Occipital lobe (tissue), 2 donors: ENCODE results near the gene INF2. TPM values are rescaled to one million over a fixed set of nuclear protein-coding genes. Genes with fewer than 3 reads are reported as not detected.
"Not testable (repeated sequence)": the region's sequence is repeated elsewhere in the genome, so short reads cannot be mapped to it uniquely, and the experiment has no call there.

Experiments
- DNase-seq: peaks from one replicate; lab custom pipeline; 2025; lab: John Stamatoyannopoulos, UW
- total RNA-seq: library from RNA; depleted of rRNA; stranded (reverse); fragments of >200 nt; gene quantifications from one replicate; pipeline ENCODE4 v1.2.3, GENCODE V29; 2014

Gene INF2
- total RNA-seq, 1 donor from 2014 or later: 8.4 TPM

DNA sequence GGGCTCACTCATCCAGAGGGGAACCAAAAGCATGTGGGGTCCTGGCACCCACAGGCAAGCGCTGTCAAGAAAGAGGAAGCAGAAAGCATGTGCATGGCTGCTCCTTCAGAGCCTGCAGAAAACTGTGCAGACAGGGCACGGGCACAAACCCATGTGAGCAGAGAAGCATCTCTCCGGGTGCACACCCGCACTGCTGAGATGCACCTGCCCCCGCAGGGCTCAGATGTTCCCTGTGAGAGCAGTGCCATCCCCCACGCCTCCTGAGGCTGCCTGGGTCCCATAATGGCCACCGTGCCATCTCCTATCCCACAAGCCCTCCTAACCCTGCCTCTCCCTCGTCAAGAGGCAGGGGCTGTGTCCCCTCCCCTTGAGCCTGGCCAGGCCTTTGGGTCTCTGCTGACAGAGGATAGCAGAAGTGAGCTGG is 32.3 kb upstream of the INF2 start:
- peak; percentile 60 for DNase-seq

DNA sequence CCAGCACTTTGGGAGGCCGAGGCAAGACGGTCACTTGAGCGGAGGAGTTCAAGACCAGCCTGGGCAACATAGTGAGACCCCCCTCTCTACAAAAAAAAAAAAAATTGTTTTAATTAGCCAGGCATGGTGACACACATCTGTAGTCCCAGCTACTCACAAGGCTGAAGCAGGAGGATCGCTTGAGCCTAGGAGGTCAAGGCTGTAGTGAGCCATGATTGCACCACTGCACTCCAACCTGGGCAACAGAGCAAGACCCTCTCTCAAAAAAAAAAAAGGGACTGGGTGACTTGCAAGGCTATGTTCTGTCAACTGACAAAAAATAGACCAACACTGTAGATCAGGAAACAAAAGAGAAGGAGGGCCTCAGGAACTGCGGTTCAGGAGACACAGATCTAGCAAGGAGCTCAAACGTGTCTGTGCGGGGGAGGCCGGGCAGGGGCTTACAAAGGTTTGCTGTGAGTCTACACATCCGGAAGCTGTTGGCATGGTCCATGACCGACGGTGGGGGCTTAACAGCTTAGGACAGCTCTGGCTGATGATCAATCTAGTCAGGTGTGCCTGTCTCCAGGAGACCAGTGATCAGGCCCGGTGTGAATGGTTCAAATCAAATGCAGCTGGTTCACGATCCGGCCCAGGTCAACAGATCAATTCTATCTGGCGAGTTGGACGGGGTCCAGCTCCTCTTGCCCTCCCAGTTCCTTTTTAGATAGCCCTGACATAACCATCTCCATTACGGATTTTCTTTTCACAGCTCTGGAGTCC is 31.7 kb upstream of the INF2 start:
- DNase-seq: no peak

DNA sequence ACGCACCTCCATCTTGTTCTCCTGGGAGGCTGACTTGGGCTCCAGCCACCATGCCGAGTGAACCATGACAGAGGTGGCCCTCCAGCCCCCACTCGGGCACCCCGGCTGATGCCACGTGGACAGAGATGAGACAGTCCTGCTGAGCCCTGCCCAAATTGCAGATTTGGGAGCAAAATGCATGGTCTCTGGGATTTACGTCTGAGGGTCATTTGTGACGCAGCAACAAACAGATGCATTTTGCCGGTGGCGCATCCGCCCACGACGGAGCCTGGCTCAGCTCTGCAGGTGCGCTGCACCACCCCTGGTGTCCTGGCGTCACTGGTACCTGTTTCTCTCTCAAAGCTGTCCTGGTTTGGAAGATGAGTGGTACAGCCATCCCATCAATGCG is 31.1 kb upstream of the INF2 start:
- no peak for DNase-seq

DNA sequence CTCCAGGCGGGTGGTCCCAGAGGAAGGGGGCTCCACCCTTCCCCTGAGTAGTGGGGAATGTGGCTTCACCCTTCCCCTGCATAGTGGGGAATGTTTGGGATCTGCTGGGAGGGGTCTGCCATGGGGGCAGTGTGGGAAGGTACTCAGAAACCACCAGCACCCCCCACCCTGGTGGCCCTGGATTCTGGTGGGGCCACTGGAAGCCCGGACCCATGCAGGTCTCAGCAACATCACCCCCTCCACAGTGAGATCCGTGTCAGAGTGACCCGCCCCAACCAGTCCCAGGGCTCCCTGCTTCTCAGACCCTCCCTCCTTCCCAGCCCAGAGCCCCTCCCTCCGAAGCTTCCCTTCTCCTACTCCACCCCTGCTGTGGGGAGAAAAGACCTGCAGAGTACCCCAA is 30.3 kb upstream of the INF2 start:
- DNase-seq: no peak

DNA sequence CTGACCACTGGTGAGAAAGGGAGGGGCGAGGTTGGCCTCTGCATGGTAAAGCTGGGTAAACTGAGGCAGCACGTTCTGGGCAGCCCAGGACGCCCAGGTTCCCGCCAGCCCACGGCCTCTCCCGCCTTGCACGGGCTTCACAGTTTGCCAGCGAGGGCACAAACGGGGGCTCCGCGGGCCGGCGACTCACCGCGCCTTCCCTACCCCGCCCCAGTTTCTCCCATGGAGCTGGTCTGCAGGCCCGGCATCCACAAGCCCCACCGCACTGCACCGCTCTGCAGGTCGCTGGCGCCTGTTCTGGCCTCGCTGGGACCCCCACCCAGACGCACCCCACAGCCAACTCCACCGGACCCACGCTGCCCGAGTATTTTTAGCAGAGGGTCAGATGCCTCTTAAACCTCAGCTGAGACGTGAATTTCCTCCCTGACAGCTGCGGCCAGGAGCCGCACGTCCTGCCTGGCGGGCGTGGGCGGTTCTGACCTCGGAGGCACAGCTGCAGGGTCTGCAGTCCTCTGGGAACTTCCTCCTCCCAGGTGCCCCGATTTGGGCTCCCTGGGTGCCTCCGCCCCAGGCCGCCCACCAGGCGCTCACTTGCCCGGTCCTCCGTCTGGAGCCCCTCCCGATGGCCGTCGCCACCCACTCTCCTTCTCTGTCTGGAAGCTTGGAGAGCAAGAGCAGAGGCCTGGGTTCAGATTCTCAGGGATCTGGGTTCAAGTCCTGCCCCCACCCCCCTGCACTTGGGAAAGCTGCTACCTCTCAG is 29.5 kb upstream of the INF2 start:
- no peak for DNase-seq

DNA sequence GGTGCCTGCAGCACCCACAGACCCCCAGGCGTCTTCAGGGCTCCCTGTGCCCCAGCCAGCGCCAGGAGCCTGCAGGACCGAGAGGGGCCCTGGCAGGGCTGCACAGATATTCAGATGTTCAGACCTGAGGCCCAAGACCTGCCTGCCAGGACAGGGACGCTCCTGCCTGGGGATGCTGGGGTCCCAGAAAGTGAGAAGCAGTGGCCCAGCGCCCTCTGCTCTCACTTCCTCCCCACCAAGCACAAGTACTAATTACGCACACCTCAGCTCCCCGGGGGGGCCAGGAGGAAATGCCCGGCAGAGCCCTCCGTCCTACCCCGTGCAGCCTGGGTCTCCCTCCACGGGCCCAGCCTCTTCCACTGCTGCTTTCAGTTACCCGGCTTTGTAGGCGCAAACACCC is 28.8 kb upstream of the INF2 start:
- DNase-seq: no peak

DNA sequence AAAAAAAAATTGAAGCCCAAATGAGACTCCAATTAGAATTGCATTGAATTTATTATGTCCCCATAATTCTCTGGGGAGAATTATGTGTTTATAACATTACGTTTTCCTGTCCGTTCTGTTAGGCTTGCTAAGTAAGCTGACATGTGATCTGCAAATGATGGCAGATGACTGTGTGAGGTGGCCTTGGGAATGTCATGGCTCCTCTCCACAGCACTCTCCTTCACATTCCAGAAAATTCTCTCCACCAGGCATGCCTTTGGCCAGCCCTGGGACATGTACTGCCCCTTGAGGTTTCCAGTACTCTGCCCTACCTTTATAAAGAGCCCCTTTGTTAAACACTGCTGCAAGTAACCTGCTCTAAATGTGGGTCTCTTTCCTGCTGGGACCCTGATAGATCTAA is 28.3 kb upstream of the INF2 start:
- no peak for DNase-seq

DNA sequence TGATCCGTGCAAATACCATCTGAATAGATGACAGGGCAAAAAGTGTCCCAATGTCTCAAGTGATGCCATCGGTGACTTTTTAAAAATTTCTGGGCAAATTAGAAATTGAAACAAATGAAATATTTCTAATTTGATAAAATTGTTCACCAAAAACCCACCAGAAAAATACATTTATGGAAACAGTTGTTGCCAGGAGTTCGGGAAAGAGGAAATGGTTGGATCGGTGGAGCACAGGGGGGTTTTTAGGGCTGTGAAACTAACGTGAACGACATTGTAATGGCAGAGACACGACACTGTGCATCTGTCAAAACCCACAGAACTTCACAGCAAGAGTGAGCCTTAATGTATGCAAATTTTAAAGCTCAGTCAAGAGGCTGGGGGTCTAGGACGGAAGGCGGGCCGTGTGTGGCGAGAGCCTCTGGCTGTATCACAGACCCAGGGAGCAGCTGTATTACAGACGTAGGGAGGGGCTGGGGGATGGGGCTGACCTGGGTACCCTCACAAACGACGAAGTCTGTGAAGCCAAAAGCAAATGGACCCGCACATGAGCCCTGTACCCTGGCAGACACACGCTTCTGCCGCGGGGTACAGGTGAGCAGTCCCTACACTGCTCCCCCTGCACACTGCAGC is 27.8 kb upstream of the INF2 start:
- DNase-seq: not testable (repeated sequence)

DNA sequence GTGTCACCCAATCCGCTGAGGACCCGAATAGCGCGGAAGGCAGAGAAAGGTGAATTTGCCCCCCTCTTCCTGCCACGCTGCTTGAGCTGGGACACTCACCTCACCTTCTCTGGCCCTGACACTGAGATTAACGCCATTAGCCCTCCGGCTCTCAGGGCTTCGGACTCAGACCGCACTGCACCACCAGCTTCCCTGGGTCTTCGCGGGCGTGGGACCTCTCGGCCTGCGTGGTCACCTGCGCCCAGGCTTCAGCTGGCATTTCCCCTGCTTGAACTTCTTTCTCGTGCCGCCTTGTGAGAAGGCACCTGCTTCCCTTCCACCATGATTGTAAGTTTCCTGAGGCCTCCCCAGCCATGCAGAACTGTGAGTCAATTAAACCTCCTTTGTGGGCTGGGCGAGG is 26.9 kb upstream of the INF2 start:
- not testable (repeated sequence) for DNase-seq

DNA sequence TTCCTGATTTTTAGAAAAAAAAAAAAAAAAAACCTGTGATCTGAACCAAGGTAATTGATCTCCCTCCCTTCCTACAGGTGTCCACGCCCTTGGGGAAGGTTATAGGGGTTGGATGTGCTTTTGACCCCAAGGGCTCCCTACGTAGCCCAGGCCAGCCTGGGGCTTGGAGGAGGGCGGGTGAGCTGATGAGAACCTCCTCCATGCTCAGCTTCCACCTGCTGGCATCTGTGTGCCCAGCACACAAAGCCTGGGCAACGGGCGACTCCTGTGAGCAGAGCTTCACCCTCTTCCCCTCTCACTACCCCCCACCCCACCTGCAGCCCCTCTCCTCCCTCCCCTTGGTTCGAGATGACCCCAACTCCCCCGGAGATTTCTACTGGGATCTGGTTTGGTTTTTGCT is 25.3 kb upstream of the INF2 start:
- no peak for DNase-seq

DNA sequence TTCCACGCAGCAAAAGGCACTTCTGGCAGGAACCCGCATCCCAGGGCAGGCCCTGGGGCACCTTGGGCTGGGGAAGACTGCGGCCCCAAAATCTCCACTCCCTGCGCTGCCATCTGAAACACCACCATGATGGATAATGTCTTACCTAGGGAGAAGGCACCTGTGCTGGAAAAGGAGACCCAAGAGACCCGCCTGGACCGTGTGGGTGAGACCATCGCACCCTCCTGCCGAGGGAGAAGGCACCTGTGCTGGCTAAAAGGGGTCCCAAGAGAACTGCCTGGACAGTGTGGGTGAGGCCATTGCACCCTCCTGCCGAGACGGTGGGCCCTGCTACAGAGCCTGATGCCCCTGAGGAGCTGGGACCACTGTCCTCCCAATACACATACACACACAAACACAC is 24.8 kb upstream of the INF2 start:
- DNase-seq: no peak

DNA sequence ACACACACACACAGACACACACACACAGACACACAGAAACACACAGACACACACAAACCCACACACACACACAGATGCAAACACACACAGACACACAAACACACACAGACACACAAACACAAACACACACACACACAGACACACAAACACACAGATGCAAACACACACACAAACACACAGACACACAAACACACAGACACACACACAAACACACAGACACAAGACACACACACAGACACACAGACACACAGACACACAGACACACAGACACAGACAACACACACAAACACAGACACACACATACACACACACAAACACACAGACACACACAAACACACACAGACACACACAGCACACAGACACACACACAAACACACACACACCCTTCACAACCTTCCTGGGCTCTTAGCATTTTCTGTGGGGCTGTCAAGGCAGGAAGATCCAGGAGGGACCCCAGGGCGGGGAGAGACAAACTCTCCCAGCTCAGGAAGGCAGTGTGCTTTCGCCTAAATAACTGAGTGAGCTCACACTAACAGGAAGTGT is 24.2 kb upstream of the INF2 start:
- DNase-seq: no peak

DNA sequence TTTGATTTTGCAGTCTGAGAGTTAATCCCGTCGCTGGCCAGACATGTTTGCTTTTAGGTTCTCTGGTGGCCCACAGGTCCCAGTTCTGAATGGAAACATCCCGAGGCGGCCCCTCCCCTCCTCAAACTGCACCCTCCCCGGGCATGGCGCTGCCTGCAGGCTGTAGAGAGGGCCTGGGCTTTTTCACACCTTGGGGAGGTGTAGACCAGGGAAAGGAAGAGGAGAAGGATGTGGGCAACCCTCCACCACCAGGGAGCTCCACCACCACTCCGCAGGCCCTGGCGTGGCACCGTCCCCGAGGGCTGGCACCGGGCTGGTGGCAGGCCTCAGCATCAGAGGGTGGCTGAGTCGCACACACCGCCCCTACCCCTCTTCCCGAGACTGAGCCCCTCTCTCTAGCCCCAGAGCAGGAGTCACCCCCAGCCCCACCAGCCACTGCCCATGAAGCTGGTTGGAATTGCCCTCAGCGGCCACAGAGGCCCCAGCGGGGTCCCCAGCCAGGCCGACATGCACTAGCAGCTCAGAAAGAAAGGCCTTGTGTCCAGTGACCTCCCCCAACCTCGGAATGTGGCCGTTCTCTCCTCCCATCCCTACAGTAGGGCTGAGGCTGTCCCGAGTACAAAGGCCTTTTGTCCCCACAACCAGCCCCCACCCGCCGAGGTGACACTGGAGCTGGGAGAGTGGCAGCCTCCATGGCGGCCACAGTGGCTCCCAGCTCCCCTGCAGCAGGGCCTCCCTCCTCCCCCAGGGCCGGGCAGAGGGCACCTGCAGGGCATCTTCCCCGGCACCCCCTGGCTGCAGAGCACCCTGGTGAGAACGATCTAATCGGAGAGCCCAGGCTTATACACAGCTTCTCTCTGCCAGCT is 23.5 kb upstream of the INF2 start:
- DNase-seq: peak; percentile 87

DNA sequence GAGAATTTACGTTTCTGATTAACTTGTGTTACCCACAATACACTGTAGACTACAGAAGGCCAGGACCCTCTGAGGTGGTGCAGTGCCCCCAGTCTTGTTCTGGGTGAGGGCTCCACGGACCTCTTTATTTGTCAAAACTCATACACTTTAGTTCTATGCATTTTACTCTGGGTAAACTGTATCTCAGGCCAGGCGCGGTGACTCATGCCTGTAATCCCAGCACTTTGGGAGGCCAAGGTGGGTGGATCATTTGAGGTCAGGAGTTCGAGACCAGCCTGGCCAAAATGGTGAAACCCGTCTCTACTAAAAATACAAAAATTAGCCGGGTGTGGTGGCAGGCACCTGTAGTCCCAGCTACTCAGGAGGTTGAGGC is 22.9 kb upstream of the INF2 start:
- DNase-seq: not testable (repeated sequence)

DNA sequence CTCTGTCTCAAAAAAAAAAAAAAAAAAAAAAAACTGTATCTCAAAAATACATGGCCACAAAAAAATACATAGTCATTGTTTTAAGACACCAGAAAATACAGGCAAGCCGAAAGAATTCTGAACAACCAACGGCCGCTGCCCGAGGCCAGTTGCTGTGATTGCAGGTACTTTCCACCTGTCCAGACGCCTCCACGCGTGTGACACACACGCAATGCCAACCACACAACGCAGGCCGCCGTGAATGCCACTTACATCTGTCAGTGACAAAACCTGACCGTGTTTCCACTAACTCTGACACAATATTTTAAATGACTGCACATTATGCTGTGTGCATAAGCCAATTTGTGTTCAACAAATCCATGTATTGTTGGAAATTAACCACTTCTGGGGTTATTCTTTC is 22.4 kb upstream of the INF2 start:
- no peak for DNase-seq

DNA sequence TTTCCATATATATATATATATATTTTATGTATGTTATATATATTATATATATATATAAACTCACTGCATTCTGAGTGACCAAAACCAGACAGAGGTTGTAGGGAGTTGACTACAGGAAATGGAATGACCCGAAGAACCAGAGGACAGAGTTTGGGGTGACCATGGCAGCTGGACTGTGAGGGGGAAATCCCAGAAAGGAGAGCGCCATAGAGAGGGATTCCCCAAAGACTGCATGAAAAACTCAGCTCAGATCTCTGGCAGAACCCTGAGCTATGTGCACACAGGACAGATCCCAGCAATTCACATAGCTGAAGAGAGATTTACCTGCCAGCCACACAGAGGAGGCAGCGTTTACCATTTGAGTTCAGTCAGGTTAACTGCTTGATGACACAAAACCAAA is 19.7 kb upstream of the INF2 start:
- no peak for DNase-seq

DNA sequence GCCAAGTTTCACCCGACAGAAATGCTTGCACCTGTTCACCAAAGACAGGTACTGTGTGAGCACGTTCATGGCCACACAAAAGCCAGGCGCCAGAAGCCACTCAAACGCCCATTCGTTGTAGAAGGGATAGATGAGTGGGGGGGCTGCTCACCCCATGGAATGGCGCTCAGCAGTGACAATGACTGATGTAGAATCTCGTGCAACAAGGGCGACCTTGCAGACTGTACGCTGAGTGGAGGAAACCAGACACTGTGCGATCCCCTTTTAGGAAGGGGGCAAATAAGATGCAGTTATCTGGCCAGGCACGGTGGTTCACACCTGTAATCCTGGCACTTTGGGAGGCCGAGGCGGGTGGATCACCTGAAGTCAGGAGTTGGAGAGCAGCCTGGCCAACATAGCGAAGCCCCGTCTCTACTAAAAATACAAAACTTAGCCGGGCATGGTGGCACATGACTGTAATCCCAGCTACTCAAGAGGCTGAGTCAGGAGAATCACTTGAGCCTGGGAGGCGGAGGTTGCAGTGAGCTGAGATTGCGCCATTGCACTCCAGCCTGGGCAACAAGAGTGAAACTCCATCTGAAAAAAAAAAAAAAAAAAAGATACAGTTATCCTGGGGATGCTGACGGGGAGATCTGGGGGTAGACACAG is 18.0 kb upstream of the INF2 start:
- not testable (repeated sequence) for DNase-seq

DNA sequence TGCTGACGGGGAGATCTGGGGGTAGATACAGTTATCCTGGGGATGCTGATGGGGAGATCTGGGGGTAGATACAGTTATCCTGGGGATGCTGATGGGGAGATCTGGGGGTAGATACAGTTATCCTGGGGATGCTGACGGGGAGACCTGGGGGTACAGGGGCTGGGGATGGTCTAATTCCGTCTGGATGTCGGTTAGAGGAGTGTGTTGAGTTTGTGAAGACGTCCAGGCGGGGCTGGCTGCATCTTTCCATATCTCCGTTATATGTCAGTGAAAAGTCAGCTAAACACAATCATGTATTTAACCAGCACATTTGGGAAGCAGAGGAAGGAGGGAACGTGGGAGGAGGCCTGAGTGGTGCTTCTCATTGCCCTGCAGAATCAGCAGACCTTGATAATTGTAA is 17.3 kb upstream of the INF2 start:
- DNase-seq: not testable (repeated sequence)

DNA sequence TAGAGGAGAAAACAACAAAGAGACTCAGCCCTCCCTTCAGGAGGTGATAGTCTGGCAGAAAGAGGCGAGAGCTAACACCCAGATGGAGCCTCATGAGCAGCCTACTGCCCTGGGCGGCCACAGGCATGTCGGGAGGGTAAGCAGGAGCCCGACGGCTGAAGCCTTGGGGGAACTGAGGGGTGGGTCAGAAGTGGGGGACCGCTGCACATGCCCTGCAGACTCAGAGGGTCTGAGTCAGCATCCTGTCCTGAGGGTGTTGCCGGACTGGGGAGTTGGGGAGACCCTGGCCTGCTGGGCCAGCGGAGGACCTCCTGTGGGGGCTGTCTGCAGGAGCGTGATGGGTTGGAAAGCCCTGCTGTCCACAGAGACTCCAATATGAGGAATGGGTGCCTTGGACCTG is 15.9 kb upstream of the INF2 start:
- DNase-seq: no peak

DNA sequence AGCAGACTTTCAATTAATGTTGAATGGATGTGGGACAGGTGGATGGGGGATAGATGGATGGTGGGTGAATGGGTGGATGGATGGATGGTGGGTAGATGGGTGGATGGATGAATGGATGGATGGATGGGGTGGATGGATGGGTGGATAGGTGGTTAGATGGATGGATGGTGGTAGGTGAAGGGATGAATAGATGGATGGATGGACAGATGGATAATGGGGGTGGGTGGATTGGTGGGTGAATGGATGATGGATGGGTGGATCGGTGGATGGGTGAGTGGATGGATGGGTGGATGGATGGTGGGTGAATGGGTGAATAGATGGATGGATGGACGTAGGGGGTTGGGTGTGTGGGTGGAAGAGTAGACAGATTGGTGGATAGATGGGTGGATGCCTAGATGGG is 14.0 kb upstream of the INF2 start:
- DNase-seq: no peak

DNA sequence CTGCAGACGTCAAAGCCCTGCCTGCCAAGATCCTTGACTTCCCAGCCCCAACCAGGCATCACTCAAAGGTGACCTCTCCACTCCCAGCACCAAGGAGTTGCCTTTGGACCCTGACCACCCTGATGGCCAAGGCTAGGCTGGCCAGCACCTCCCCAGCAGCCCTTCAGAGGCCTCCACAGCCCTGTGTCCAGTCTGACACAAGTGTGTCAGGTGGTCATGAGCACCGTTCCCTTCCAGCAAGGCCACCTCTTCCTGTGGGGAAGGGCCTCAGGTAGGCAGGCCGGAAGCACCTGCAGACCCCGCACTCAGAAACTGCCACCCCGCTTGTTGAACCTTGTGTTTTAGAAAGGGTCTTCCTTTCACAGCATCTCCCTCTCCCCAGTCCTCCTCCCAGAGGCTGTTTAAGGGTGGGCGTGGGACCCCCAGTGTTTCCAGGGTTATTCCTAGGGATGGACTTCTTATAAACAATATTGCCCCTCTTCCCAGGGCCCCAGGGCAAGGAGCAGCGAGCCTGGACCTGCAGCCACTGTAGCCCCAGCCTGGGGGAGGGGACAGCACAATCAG is 13.2 kb upstream of the INF2 start:
- DNase-seq: no peak
